Nephron (organoid): ENCODE data around the gene PSMA7.
A peak's percentile ranks its signal among the peaks of the same experiment; 100 is the strongest.

Experiments used
- H3K27ac Mint-ChIP-seq, 3 experiments: 2 replicates each; pipeline ENCODE4 v1.8.0; 2020; ENCODE audit warnings: mixed read lengths in 3 of 3, mild to moderate bottlenecking in 2 of 3, moderate library complexity in 1 of 3
- H3K27me3 Mint-ChIP-seq: 2 replicates; pipeline ENCODE4 v1.8.0; 2021; ENCODE audit warnings: low read depth, mild to moderate bottlenecking, moderate library complexity, mixed read lengths
- H3K36me3 Mint-ChIP-seq: 2 replicates; pipeline ENCODE4 v1.8.0; 2020; ENCODE audit warnings: low read depth, mixed read lengths
- H3K4me1 Mint-ChIP-seq: 2 replicates; pipeline ENCODE4 v1.8.0; 2020; ENCODE audit warnings: mixed read lengths
- H3K4me3 Mint-ChIP-seq, 3 experiments: 2 replicates each; pipeline ENCODE4 v1.8.0; 2020; ENCODE audit warnings: mild to moderate bottlenecking in 3 of 3, mixed read lengths in 3 of 3, moderate library complexity in 2 of 3
- H3K9me3 Mint-ChIP-seq: 2 replicates; pipeline ENCODE4 v1.8.0; 2020; ENCODE audit warnings: mixed read lengths
- CTCF ChIP-seq, 3 experiments: fragments of 200-600 bp; sonication (generic); IDR thresholded peaks; one replicate each; pipeline ENCODE4 v1.5.0; 2021; ENCODE audit warnings: antibody characterized with exemption in 3 of 3; ENCODE audit not compliant: unreplicated experiment in 3 of 3

Gene PSMA7

GRCh38 chr20:62155428-62156253, 12.4 kb upstream of the PSMA7 start:
- no peak for TF ChIP-seq CTCF (IDR thresholded peaks at IDR 0.05; ENCODE audit: unreplicated experiment in 3 of 3)
- H3K27me3 Mint-ChIP-seq = no peaks in the 10 kb centered on the region
- peaks cover 11% of the 10 kb centered on the region for H3K4me1 Mint-ChIP-seq
- no peaks in the 10 kb centered on the region for H3K9me3 Mint-ChIP-seq
- no peak overlapping the region for H3K4me3 Mint-ChIP-seq
- H3K36me3 Mint-ChIP-seq = peaks cover 42% of the 10 kb centered on the region
- no peak overlapping the region for H3K27ac Mint-ChIP-seq

- TF ChIP-seq CTCF (IDR thresholded peaks at IDR 0.05; ENCODE audit: unreplicated experiment in 3 of 3) = no peak
- Mint-ChIP-seq H3K27ac (no peak overlapping the region), H3K4me1 (peaks cover 32% of the 10 kb centered on the region), H3K27me3 (no peaks in the 10 kb centered on the region), H3K9me3 (no peaks in the 10 kb centered on the region), H3K36me3 (peaks cover 44% of the 10 kb centered on the region), H3K4me3 (no peak overlapping the region)
Measured at GRCh38 chr20:62151835-62152364, 8.7 kb upstream of the PSMA7 start.

- H3K9me3 Mint-ChIP-seq = no peaks in the 10 kb centered on the region
- H3K4me1 Mint-ChIP-seq = peaks cover 31% of the 10 kb centered on the region
- H3K27me3 Mint-ChIP-seq = no peaks in the 10 kb centered on the region
- peaks cover 44% of the 10 kb centered on the region for H3K36me3 Mint-ChIP-seq
- H3K27ac Mint-ChIP-seq = no peak overlapping the region
- TF ChIP-seq CTCF (IDR thresholded peaks at IDR 0.05; ENCODE audit: unreplicated experiment in 3 of 3) = no peak
- no peak overlapping the region for H3K4me3 Mint-ChIP-seq
Measured at GRCh38 chr20:62151225-62151624, 8.0 kb upstream of the PSMA7 start.

GRCh38 chr20:62150310-62150575, 7.0 kb upstream of the PSMA7 start:
- Mint-ChIP-seq H3K9me3 (no peaks in the 10 kb centered on the region), H3K4me3 (no peak overlapping the region), H3K27ac (peak overlapping the region in 1 of 3 experiments; percentile 78), H3K27me3 (no peaks in the 10 kb centered on the region), H3K36me3 (peaks cover 36% of the 10 kb centered on the region), H3K4me1 (peaks cover 31% of the 10 kb centered on the region)
- TF ChIP-seq CTCF (IDR thresholded peaks at IDR 0.05; ENCODE audit: unreplicated experiment in 3 of 3) = no peak

- Mint-ChIP-seq H3K9me3 (no peaks in the 10 kb centered on the region), H3K27ac (peak overlapping the region; percentile 28 to 78 (median 66)), H3K4me3 (peak overlapping the region in 2 of 3 experiments; percentile 22 to 49), H3K27me3 (no peaks in the 10 kb centered on the region), H3K36me3 (peaks cover 33% of the 10 kb centered on the region), H3K4me1 (peaks cover 36% of the 10 kb centered on the region)
- TF ChIP-seq CTCF (IDR thresholded peaks at IDR 0.05; ENCODE audit: unreplicated experiment in 3 of 3) = no peak
Measured at GRCh38 chr20:62149532-62150309, 6.5 kb upstream of the PSMA7 start.
